H1 (cell line): ENCODE results near the gene ADAMTS4. TPM values are rescaled to one million over a fixed set of nuclear protein-coding genes. Genes with fewer than 3 reads are reported as not detected.

Experiments
- CTCF ChIA-PET: fragments of 300-600 bp; sonication (Branson Sonifier 250); formaldehyde crosslinking; loops from one replicate; lab custom pipeline; 2021; ENCODE audit not compliant: partially characterized antibody; lab: Charles Lee
- POLR2A ChIA-PET: fragments of 300-600 bp; sonication (Branson Sonifier 250); formaldehyde crosslinking; loops from one replicate; lab custom pipeline; 2021; ENCODE audit warnings: inconsistent platforms; ENCODE audit not compliant: partially characterized antibody; lab: Charles Lee
- DNase-seq, 2 experiments: peaks; one replicate each; pipeline versions ENCODE4 v3.0.0 to v3.0.0-alpha.2; 2010 to 2022; ENCODE audit warnings: low spot score in 2 of 2, low read depth in 1 of 2, mixed read lengths in 1 of 2
- FAIRE-seq: peaks from 2 replicates; lab custom pipeline; 2011; peaks lifted over from hg19 to GRCh38; lab: Jason Lieb, UNC
- H2AFZ ChIP-seq: 2 replicates; pipeline ENCODE4 v1.8.1; 2012; ENCODE audit warnings: low read length, inconsistent platforms
- H2AK5ac ChIP-seq: 2 replicates; pipeline ENCODE4 v1.6.1; 2013; ENCODE audit warnings: low read depth, low read length
- H2BK120ac ChIP-seq: replicated peaks from 2 replicates; pipeline ENCODE3; 2013; ENCODE audit warnings: low read depth, low read length, inconsistent platforms
- H2BK12ac ChIP-seq: 2 replicates; pipeline ENCODE4 v1.6.1; 2013; ENCODE audit warnings: low read depth, low read length
- H2BK15ac ChIP-seq: 2 replicates; pipeline ENCODE4 v1.6.1; 2013; ENCODE audit warnings: low read length
- H2BK20ac ChIP-seq: 2 replicates; pipeline ENCODE4 v1.6.1; 2013; ENCODE audit warnings: low read length
- H2BK5ac ChIP-seq: 2 replicates; pipeline ENCODE4 v1.6.1; 2013; ENCODE audit warnings: low read depth, low read length
- H3K14ac ChIP-seq: 2 replicates; pipeline ENCODE4 v1.6.1; 2013; ENCODE audit warnings: inconsistent platforms; ENCODE audit not compliant: insufficient read length
- H3K18ac ChIP-seq: 2 replicates; pipeline ENCODE4 v1.6.1; 2013; ENCODE audit warnings: low read length; ENCODE audit errors: extremely low read depth
- H3K23ac ChIP-seq: 2 replicates; pipeline ENCODE4 v1.6.1; 2013; ENCODE audit warnings: inconsistent platforms; ENCODE audit not compliant: insufficient read length
- H3K23me2 ChIP-seq: 2 replicates; pipeline ENCODE4 v1.6.1; 2013; ENCODE audit warnings: low read depth, low read length
- H3K27ac ChIP-seq: 2 replicates; pipeline ENCODE4 v1.6.1; 2011; ENCODE audit warnings: low read depth, low read length, inconsistent platforms
- H3K27me3 ChIP-seq, 4 experiments: replicated peaks in 1 of 4; 1 replicate in 1 of 4; 2 replicates in 3 of 4; pipeline versions ENCODE4 v1.6.1 to v1.8.1; 2011 to 2013; ENCODE audit warnings: low read length in 3 of 4, mild to moderate bottlenecking in 3 of 4, inconsistent platforms in 2 of 4, mixed read lengths in 2 of 4, moderate library complexity in 1 of 4; ENCODE audit not compliant: control insufficient read depth in 3 of 4, insufficient read depth in 3 of 4; ENCODE audit errors: extremely low read depth in 1 of 4
- H3K36me3 ChIP-seq, 4 experiments: 2 replicates each; pipeline versions ENCODE4 v1.6.1 to v1.8.1; 2011 to 2013; ENCODE audit warnings: mild to moderate bottlenecking in 4 of 4, low read length in 3 of 4, moderate library complexity in 2 of 4, control low read depth in 1 of 4, inconsistent platforms in 1 of 4; ENCODE audit not compliant: insufficient read depth in 4 of 4, control insufficient read depth in 2 of 4
- H3K4ac ChIP-seq: replicated peaks from 2 replicates; pipeline ENCODE3; 2013; ENCODE audit warnings: low read length, low read depth, mixed read lengths, inconsistent platforms; ENCODE audit not compliant: insufficient read length
- H3K4me1 ChIP-seq, 4 experiments: replicated peaks in 1 of 4; 1 replicate in 1 of 4; 2 replicates in 3 of 4; pipeline versions ENCODE4 v1.6.1 to v1.8.1; 2011 to 2013; ENCODE audit warnings: low read length in 3 of 4, inconsistent platforms in 2 of 4, mixed read lengths in 1 of 4; ENCODE audit not compliant: insufficient read depth in 4 of 4, control insufficient read depth in 3 of 4
- H3K4me2 ChIP-seq, 2 experiments: 2 replicates each; pipeline versions ENCODE4 v1.6.1 to v1.8.1; 2011 to 2013; ENCODE audit warnings: low read depth in 2 of 2, low read length in 2 of 2, control low read depth in 1 of 2, inconsistent platforms in 1 of 2, mild to moderate bottlenecking in 1 of 2; ENCODE audit not compliant: insufficient read depth in 1 of 2
- H3K4me3 ChIP-seq, 4 experiments: fragments of 200-600, 300-600 bp in 1 of 4; sonication (generic), shearing (Covaris generic), sonication (Bioruptor Twin) in 1 of 4; 2 replicates each; pipeline versions ENCODE4 v1.5.1 to v1.8.1; 2011 to 2016; ENCODE audit warnings: low read length in 4 of 4, low read depth in 3 of 4, control low read depth in 2 of 4, inconsistent platforms in 2 of 4, mild to moderate bottlenecking in 2 of 4, mixed read lengths in 1 of 4, moderate library complexity in 1 of 4; ENCODE audit not compliant: insufficient read depth in 2 of 4; ENCODE audit errors: extremely low read depth in 1 of 4
- H3K56ac ChIP-seq: replicated peaks from 2 replicates; pipeline ENCODE3; 2013; ENCODE audit warnings: low read depth, mild to moderate bottlenecking, mixed read lengths, low read length, inconsistent platforms; ENCODE audit not compliant: insufficient read length
- H3K79me1 ChIP-seq: 2 replicates; pipeline ENCODE4 v1.6.1; 2013; ENCODE audit warnings: low read depth, low read length, control low read depth
- H3K79me2 ChIP-seq, 2 experiments: 2 replicates each; pipeline versions ENCODE4 v1.6.1 to v1.8.1; 2012 to 2013; ENCODE audit warnings: low read length in 2 of 2, mild to moderate bottlenecking in 2 of 2, inconsistent platforms in 1 of 2; ENCODE audit not compliant: insufficient read depth in 2 of 2, control insufficient read depth in 1 of 2
- H3K9ac ChIP-seq, 4 experiments: replicated peaks in 1 of 4; 1 replicate in 1 of 4; 2 replicates in 3 of 4; pipeline versions ENCODE4 v1.6.1 to v1.8.1; 2011 to 2013; ENCODE audit warnings: low read depth in 3 of 4, low read length in 3 of 4, control low read depth in 2 of 4, mild to moderate bottlenecking in 2 of 4, moderate library complexity in 2 of 4, inconsistent platforms in 1 of 4; ENCODE audit errors: extremely low read depth in 1 of 4
- H3K9me3 ChIP-seq, 2 experiments: 2 replicates each; pipeline versions ENCODE4 v1.6.1 to v1.8.1; 2012 to 2013; ENCODE audit warnings: mild to moderate bottlenecking in 2 of 2, moderate library complexity in 2 of 2, control low read depth in 1 of 2, inconsistent platforms in 1 of 2, low read depth in 1 of 2, low read length in 1 of 2, mixed read lengths in 1 of 2; ENCODE audit not compliant: insufficient read depth in 2 of 2
- H4K20me1 ChIP-seq, 2 experiments: replicated peaks in 1 of 2; 2 replicates each; pipeline versions ENCODE3 to v1.8.1; 2011 to 2013; ENCODE audit warnings: inconsistent platforms in 2 of 2, low read length in 2 of 2, mild to moderate bottlenecking in 1 of 2; ENCODE audit not compliant: insufficient read depth in 2 of 2, control insufficient read depth in 1 of 2
- H4K5ac ChIP-seq: 2 replicates; pipeline ENCODE4 v1.6.1; 2013; ENCODE audit warnings: low read length, low read depth, mixed read lengths, inconsistent platforms; ENCODE audit not compliant: insufficient read length
- H4K8ac ChIP-seq: 2 replicates; pipeline ENCODE4 v1.8.0; 2013; ENCODE audit warnings: mild to moderate bottlenecking, moderate library complexity, low read length, inconsistent platforms; ENCODE audit not compliant: insufficient read depth; ENCODE audit errors: extremely low read depth
- H4K91ac ChIP-seq: replicated peaks from 2 replicates; pipeline ENCODE3; 2013; ENCODE audit warnings: low read length, mixed read lengths, inconsistent platforms; ENCODE audit not compliant: insufficient read length
- BCL11A ChIP-seq, 2 experiments: IDR thresholded peaks; one replicate each; pipeline ENCODE4 v1.6.1; 2011; ENCODE audit warnings: low read depth in 2 of 2, low read length in 2 of 2, mild to moderate bottlenecking in 2 of 2
- E2F6 ChIP-seq: IDR thresholded peaks from 2 replicates; pipeline ENCODE4 v1.6.1; 2012; ENCODE audit warnings: inconsistent platforms
- JUN ChIP-seq: IDR thresholded peaks from 2 replicates; pipeline ENCODE4 v1.6.1; 2011; ENCODE audit warnings: low read depth, mild to moderate bottlenecking, improper control_type of control experiment, low read length
- JUND ChIP-seq: IDR thresholded peaks from 2 replicates; pipeline ENCODE4 v1.6.1; 2011; ENCODE audit warnings: mild to moderate bottlenecking, improper control_type of control experiment, low read length
- KDM4A ChIP-seq: IDR thresholded peaks from one replicate; pipeline ENCODE4 v1.7.1; 2012; ENCODE audit warnings: low read depth, mild to moderate bottlenecking, moderate library complexity, low read length, inconsistent platforms; ENCODE audit not compliant: severe bottlenecking
- MAFK ChIP-seq: IDR thresholded peaks from 2 replicates; pipeline ENCODE4 v1.6.1; 2012; ENCODE audit warnings: low read depth, mild to moderate bottlenecking, improper control_type of control experiment, low read length
- POLR2AphosphoS5 ChIP-seq: IDR thresholded peaks from 2 replicates; pipeline ENCODE4 v1.6.1; 2011; ENCODE audit warnings: low read depth, low read length
- SP1 ChIP-seq: IDR thresholded peaks from 2 replicates; pipeline ENCODE4 v1.6.1; 2011; ENCODE audit warnings: low read depth, low read length
- SUZ12 ChIP-seq: fragments of 200-600 bp; sonication (generic); IDR thresholded peaks from 2 replicates; pipeline ENCODE4 v1.6.1; 2012; ENCODE audit warnings: mild to moderate bottlenecking, inconsistent platforms, low read length, moderate library complexity, mixed read lengths
- WGBS, 2 experiments: shearing (Covaris generic) in 1 of 2; methylation state at CpG; one replicate each; pipeline versions ENCODE4 v1.1.6 to v1.1.7; 2013 to 2015; ENCODE audit warnings: low lambda C conversion rate in 2 of 2, mixed read lengths in 2 of 2, inconsistent platforms in 1 of 2, low coverage in 1 of 2, missing lambda C conversion rate in 1 of 2; ENCODE audit not compliant: insufficient replicate concordance in 2 of 2, insufficient coverage in 1 of 2, insufficient read length in 1 of 2; ENCODE audit errors: extremely low coverage in 1 of 2, missing lambda C conversion rate in 1 of 2; 5-methylcytosine and 5-hydroxymethylcytosine counted together
- polyA plus RNA-seq, 7 experiments: library from polyadenylated mRNA; depleted of rRNA in 3 of 7; stranded (reverse) in 5 of 7; unstranded in 2 of 7; fragments of >200 nt in 5 of 7; fragments of 200-250 nt in 2 of 7; gene quantifications; 1 replicate in 5 of 7; 2 replicates in 1 of 7; 4 replicates in 1 of 7; pipeline versions ENCODE4 v1.2.1 to v1.2.3, GENCODE V29; 2011 to 2013; ENCODE audit warnings: missing spikeins in 2 of 7, mixed read lengths in 2 of 7
- total RNA-seq: library from RNA; stranded (reverse); fragmentation: NEBNext Ultra II Directional; extraction: Animal tissue kit (Norgen Biotek cat#: 25700); gene quantifications from 2 replicates; pipeline ENCODE4 v1.2.1, GENCODE V29; 2021
- TF ChIP-seq, protein P1 (sequence below): IDR thresholded peaks from 2 replicates; pipeline ENCODE4 v1.6.1; 2011; ENCODE audit warnings: low read length, improper control_type of control experiment

The ADAMTS4 gene
- total and polyA plus RNA-seq, 2 of the 8 experiments (the other 6 are each of a cell fraction or from before 2014, with no cell fraction given): 4.6 to 7.2 TPM

GRCh38 chr1:161163793-161164192 is 35.1 kb downstream of the ADAMTS4 start:
- H4K91ac ChIP-seq: no peak overlapping the region
- no peaks in the 10 kb centered on the region; the same call in 1 of the 2 replicates for H3K79me1 ChIP-seq
- H4K20me1 ChIP-seq: no peaks in the 10 kb centered on the region
- no peak overlapping the region for H2AFZ ChIP-seq
- no peak overlapping the region for H2AK5ac ChIP-seq
- peaks cover 0 to 16% (median 8%) of the 10 kb centered on the region in 4 experiments; a peak in 4 of 7 replicates for H3K4me1 ChIP-seq
- peaks cover 17% of the 10 kb centered on the region for H3K23me2 ChIP-seq
- FAIRE-seq (no peak), DNase-seq (no peak)
- CTCF ChIA-PET: interaction anchor here (0.9 to 5.3 kb wide), 4 partner anchors 9 to 219 kb away, joined by 3 to 32 read pairs (median 28); partner anchors contain the start of genes B4GALT3 and UFC1
- H3K9me3 ChIP-seq: no peaks in the 10 kb centered on the region
- no peak overlapping the region for H3K4ac ChIP-seq
- H3K14ac ChIP-seq: no peak overlapping the region
- H4K8ac ChIP-seq: no peak overlapping the region
- no peak overlapping the region for H3K9ac ChIP-seq
- H2BK120ac ChIP-seq: no peak overlapping the region
- H3K4me3 ChIP-seq: no peak overlapping the region
- no peak overlapping the region for H2BK12ac ChIP-seq
- H3K27me3 ChIP-seq: no peaks in the 10 kb centered on the region
- no peak overlapping the region for H3K4me2 ChIP-seq
- no peak overlapping the region for H2BK15ac ChIP-seq
- no peak overlapping the region for H2BK20ac ChIP-seq
- H3K23ac ChIP-seq: no peak overlapping the region
- no peak overlapping the region for H3K56ac ChIP-seq
- peaks cover 0 to 3% (median under 1%) of the 10 kb centered on the region in 4 experiments; a peak in 1 of 8 replicates for H3K36me3 ChIP-seq
- no peak overlapping the region for H3K18ac ChIP-seq
- POLR2A ChIA-PET: interaction anchor here (0.7 kb wide), 1 partner anchor 51 kb away, joined by 3 read pairs; no protein-coding TSS in a partner anchor
- no peak overlapping the region for H2BK5ac ChIP-seq
- WGBS, 2 experiments: 99% methylated on average over 5 of the region's 5 CpGs; no CpG with 5 or more reads in 1 of the 2 experiments
- H4K5ac ChIP-seq: no peak overlapping the region
- no peaks in the 10 kb centered on the region; a peak in 1 of 4 replicates for H3K79me2 ChIP-seq
- H3K27ac ChIP-seq: no peak overlapping the region
- TF ChIP-seq MAFK (no peak), POLR2AphosphoS5 (no peak), SP1 (no peak), SUZ12 (no peak), JUN (no peak), BCL11A (IDR thresholded peaks at IDR 0.05; ENCODE audit: low read depth in 2 of 2, low read length in 2 of 2) (no peak), E2F6 (no peak), KDM4A (no peak), JUND (no peak)
- TF ChIP-seq, protein P1, sequence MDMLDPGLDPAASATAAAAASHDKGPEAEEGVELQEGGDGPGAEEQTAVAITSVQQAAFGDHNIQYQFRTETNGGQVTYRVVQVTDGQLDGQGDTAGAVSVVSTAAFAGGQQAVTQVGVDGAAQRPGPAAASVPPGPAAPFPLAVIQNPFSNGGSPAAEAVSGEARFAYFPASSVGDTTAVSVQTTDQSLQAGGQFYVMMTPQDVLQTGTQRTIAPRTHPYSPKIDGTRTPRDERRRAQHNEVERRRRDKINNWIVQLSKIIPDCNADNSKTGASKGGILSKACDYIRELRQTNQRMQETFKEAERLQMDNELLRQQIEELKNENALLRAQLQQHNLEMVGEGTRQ: no peak
